ENCODE measurements around the gene PRKG2.

DNA sequence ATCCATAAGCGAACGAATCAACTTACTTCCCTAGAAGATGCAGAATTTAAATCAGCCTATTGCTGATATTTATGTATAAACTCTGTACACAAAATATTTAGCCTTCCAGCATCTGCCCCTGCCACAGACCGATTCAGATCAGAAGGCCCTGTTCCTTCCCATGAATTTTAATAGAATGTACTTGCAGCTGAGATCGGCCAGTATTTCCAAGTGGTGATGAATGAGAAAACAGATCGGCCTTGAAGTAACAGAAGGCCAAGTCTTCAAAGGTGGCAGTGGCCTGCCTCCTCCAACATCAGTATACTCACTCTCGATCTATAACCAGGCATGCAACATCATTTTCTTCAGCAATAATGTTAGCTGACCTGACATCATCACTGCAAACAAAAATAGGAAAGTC lies 66.4 kb downstream of the PRKG2 start:
- TF ChIP-seq TAF1 (IDR thresholded peaks at IDR 0.05; ENCODE audit: borderline replicate concordance, low read depth, low read length): no peak
- TF ChIP-seq POLR2A (IDR thresholded peaks at IDR 0.05; ENCODE audit: low read depth, low read length): no peak
- no peak for TF ChIP-seq POLR2AphosphoS5 (IDR thresholded peaks at IDR 0.05; ENCODE audit: low read depth, low read length)

Measured in GM12892 (cell line).